Measurements from ENCODE around the gene FOXG1. TPM values are rescaled to one million over a fixed set of nuclear protein-coding genes. Genes with fewer than 3 reads are reported as not detected.

Gene FOXG1
- polyA plus RNA-seq, 1 donor (not counting 4 experiments of a cell fraction or from before 2014, with no cell fraction given) = not detected

DNA sequence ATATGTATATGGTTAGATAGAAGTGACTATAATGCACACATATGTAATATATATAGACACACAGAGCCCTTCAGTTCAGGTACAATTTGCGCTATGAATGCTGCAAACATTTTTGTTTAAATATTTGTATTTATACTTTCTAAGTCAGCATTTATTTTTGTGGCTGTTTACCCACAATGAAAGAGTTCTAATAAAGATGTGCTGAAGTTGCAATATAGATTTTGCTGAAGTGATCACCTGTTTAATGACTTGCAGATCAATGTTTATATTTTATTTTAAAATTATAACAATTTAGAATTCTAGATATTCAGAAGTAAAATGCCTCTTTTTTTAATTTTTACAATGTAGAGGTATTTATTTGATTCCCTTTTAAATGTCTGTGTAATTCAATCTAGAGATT is 3.5 kb downstream of the FOXG1 start:
- Histone ChIP-seq H3K4me3 (ENCODE audit: control insufficient read depth in 2 of 3, extremely low read depth in 1 of 3, insufficient read depth in 2 of 3, low read depth in 1 of 3, low read length in 3 of 3) (no peak overlapping the region), H3K27me3 (ENCODE audit: control insufficient read depth, extremely low read depth, insufficient read depth, low read length) (peaks cover 69% of the 10 kb centered on the region), H3K9me3 (ENCODE audit: control insufficient read depth, low read depth, low read length) (peaks cover 7% of the 10 kb centered on the region), H3K36me3 (ENCODE audit: control insufficient read depth in 2 of 2, extremely low read depth in 1 of 2, insufficient read depth in 2 of 2, low read length in 2 of 2) (no peaks in the 10 kb centered on the region), H3K27ac (ENCODE audit: control insufficient read depth, insufficient read depth, low read length) (no peak overlapping the region), H3K9me1 (ENCODE audit: control insufficient read depth, extremely low read depth, insufficient read depth, low read length) (no peaks in the 10 kb centered on the region), H2AFZ (ENCODE audit: control insufficient read depth, low read length) (no peak overlapping the region), H3K4me1 (ENCODE audit: control insufficient read depth, extremely low read depth, insufficient read depth, low read length) (no peaks in the 10 kb centered on the region), H4K20me1 (ENCODE audit: control insufficient read depth, extremely low read depth, insufficient read depth, low read length) (peaks cover 3% of the 10 kb centered on the region), H3K4me2 (ENCODE audit: control insufficient read depth, extremely low read depth, insufficient read depth, low read depth, low read length) (no peak overlapping the region), H3K79me2 (ENCODE audit: control insufficient read depth, insufficient read depth, low read length) (no peaks in the 10 kb centered on the region), H3K9ac (ENCODE audit: control insufficient read depth, extremely low read depth, insufficient read depth, low read length) (no peak overlapping the region)
- FAIRE-seq (no peak), DNase-seq (ENCODE audit: low read depth, low spot score) (no peak)
- dilution Hi-C loops (cut with MboI; ENCODE audit: extremely low pct_ligation_motif_present, low sequenced_read_pairs) = loop anchor here (25.0 kb wide), 1 partner anchor 767 kb away; no protein-coding TSS in a partner anchor
- no peak for TF ChIP-seq EZH2 (IDR thresholded peaks at IDR 0.05; ENCODE audit: low read length)
- TF ChIP-seq, protein P1, sequence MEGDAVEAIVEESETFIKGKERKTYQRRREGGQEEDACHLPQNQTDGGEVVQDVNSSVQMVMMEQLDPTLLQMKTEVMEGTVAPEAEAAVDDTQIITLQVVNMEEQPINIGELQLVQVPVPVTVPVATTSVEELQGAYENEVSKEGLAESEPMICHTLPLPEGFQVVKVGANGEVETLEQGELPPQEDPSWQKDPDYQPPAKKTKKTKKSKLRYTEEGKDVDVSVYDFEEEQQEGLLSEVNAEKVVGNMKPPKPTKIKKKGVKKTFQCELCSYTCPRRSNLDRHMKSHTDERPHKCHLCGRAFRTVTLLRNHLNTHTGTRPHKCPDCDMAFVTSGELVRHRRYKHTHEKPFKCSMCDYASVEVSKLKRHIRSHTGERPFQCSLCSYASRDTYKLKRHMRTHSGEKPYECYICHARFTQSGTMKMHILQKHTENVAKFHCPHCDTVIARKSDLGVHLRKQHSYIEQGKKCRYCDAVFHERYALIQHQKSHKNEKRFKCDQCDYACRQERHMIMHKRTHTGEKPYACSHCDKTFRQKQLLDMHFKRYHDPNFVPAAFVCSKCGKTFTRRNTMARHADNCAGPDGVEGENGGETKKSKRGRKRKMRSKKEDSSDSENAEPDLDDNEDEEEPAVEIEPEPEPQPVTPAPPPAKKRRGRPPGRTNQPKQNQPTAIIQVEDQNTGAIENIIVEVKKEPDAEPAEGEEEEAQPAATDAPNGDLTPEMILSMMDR (optimal IDR thresholded peaks at IDR 0.05 in 1 of 3, IDR thresholded peaks at IDR 0.05 in 1 of 3, conservative IDR thresholded peaks at IDR 0.05 in 1 of 3; ENCODE audit: extremely low read depth in 1 of 3, insufficient read depth in 2 of 3, low read length in 3 of 3) = no peak

DNA sequence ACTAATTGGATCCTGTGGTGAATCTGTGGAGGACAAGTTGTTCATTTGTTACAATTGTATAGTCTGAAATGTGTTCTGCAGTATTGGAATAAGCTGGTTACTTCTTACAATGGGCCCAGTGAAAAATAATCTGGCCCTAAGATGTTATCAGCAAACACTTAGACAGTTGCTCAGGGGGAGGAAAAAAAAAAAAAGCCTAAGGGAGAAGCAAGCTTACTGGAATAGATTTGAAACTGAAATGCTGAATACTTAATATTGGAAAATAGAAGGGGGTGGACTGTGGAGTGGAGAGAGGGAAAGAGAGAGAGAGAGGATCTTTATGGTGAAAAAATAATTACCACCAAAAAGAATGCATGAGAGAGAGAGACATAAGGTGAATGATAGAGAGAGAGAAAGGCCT is 4.0 kb downstream of the FOXG1 start:
- Histone ChIP-seq H3K27me3 (ENCODE audit: control insufficient read depth, extremely low read depth, insufficient read depth, low read length) (peaks cover 69% of the 10 kb centered on the region), H3K9ac (ENCODE audit: control insufficient read depth, extremely low read depth, insufficient read depth, low read length) (no peak overlapping the region), H3K9me3 (ENCODE audit: control insufficient read depth, low read depth, low read length) (peaks cover 7% of the 10 kb centered on the region), H3K4me2 (ENCODE audit: control insufficient read depth, extremely low read depth, insufficient read depth, low read depth, low read length) (no peak overlapping the region), H4K20me1 (ENCODE audit: control insufficient read depth, extremely low read depth, insufficient read depth, low read length) (no peaks in the 10 kb centered on the region), H3K4me3 (ENCODE audit: control insufficient read depth in 2 of 3, extremely low read depth in 1 of 3, insufficient read depth in 2 of 3, low read depth in 1 of 3, low read length in 3 of 3) (no peak overlapping the region), H3K79me2 (ENCODE audit: control insufficient read depth, insufficient read depth, low read length) (no peaks in the 10 kb centered on the region), H3K4me1 (ENCODE audit: control insufficient read depth, extremely low read depth, insufficient read depth, low read length) (no peaks in the 10 kb centered on the region), H2AFZ (ENCODE audit: control insufficient read depth, low read length) (no peak overlapping the region), H3K36me3 (ENCODE audit: control insufficient read depth in 2 of 2, extremely low read depth in 1 of 2, insufficient read depth in 2 of 2, low read length in 2 of 2) (no peaks in the 10 kb centered on the region), H3K9me1 (ENCODE audit: control insufficient read depth, extremely low read depth, insufficient read depth, low read length) (no peaks in the 10 kb centered on the region), H3K27ac (ENCODE audit: control insufficient read depth, insufficient read depth, low read length) (no peak overlapping the region)
- FAIRE-seq (no peak), DNase-seq (ENCODE audit: low read depth, low spot score) (no peak)
- no peak for TF ChIP-seq EZH2 (IDR thresholded peaks at IDR 0.05; ENCODE audit: low read length)
- TF ChIP-seq, protein P1 (optimal IDR thresholded peaks at IDR 0.05 in 1 of 3, IDR thresholded peaks at IDR 0.05 in 1 of 3, conservative IDR thresholded peaks at IDR 0.05 in 1 of 3; ENCODE audit: extremely low read depth in 1 of 3, insufficient read depth in 2 of 3, low read length in 3 of 3) = no peak
- dilution Hi-C loops (cut with MboI; ENCODE audit: extremely low pct_ligation_motif_present, low sequenced_read_pairs) = loop anchor here (25.0 kb wide), 1 partner anchor 767 kb away; no protein-coding TSS in a partner anchor
